ELR (cell line): ENCODE results near the gene CEND1.
"Not testable (repeated sequence)": the region's sequence is repeated elsewhere in the genome, so short reads cannot be mapped to it uniquely, and the experiment has no call there.

Source experiments
- DNase-seq: peaks from one replicate; pipeline ENCODE4 v3.0.0-alpha.2; 2015; ENCODE audit warnings: low read depth

The CEND1 gene

DNA sequence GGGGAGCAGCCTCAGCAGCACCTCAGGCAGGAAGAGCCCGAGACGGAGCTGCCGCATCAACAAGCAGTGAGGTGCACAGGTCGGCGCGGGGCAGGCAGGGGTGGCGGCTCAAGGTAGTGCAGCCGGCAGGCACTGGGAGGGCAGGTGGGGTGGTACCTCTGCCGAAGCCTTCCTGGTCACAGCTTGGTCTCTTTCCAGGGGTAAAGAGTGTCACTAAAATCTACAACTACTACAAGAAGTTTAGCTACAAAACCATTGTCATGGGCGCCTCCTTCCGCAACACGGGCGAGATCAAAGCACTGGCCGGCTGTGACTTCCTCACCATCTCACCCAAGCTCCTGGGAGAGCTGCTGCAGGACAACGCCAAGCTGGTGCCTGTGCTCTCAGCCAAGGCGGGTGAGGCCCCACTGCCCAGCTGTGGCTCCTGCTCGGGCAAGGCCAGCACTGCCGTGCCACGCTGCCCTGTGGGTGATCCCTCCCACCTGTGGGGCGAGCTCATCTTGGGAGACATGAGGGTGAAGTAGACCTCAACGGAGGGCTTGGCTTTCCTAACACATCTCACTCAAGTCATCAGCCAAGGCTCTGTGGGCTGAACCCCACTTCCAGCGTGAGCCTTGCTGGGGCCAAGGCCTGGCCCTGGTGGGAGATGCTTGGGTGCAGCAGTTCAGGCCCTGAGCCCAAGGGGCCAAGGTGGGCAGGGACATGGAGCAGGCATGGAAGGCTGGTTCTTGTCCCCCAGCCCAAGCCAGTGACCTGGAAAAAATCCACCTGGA, 26.2 kb downstream of the CEND1 start:
- no peak for DNase-seq

DNA sequence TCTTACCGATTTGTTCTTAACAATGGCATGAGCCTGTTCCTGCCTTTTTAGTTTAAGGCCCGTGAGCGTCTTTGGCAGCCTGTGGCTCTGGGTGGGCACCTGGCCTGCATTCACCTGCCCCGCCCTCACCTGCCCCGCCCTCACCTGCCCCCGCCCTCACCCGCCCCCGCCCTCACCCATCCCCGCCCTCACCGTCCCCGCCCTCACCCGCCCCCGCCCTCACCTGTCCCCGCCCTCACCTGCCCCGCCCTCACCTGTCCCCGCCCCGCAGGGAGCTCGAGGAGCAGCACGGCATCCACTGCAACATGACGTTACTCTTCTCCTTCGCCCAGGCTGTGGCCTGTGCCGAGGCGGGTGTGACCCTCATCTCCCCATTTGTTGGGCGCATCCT, 26.8 kb downstream of the CEND1 start:
- no peak for DNase-seq

DNA sequence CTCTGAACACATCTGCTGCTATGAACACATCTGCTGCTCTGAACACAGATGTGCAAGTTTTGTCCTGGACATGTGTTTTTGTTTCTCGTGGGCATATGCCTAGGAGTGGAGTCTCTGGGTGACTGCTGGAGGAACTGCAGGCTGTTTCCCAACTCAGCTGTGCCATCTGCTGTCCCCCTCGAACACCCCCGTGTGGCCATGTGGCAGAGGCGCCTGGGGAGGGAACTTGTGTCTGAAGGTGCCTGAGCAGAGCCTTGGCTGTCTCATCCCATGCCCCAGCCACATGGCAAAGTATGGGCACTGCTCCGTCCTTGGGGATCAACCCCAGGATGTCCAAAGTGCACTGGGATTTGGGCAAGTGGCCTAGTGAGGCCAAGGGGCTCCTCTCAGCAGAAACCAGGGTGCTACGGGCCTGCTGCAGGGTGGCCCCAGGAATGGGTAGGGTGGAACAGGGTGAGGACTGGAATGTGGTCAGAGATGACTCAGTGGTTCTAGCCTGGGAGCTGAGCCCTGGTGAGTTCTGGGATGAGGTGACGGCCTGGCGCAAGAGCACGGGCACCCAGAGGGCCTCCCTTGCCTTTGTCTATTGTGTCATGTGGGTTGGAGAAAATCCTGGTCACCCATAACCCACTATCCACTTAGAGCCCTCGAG, 27.3 kb downstream of the CEND1 start:
- DNase-seq = peak; percentile 94

DNA sequence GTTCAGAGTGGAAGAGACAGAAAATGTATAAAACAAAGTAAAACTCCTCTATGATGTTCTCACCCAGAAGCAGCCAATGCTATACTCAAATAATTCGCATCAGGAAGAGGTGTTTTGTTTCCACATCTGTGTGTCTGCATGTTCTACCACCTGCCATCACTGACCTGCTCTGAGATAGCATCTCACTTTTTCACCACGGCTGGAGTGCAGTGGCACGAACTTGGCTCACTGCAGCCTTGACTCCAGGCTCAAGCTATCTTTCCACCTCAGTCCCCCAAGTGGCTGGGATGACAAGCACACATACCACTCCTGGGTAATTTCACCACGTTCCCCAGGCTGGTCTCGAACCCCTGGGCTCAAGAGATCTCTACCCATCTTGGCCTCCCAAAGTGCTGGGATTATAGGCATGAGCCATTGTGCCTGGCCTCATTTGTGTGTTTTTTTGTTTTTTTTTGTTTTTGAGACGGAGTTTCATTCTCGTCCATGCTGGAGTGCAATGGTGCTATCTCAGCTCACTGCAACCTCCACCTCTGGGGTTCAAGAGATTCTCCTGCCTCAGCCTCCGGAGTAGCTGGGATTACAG, 28.3 kb downstream of the CEND1 start:
- no peak for DNase-seq

DNA sequence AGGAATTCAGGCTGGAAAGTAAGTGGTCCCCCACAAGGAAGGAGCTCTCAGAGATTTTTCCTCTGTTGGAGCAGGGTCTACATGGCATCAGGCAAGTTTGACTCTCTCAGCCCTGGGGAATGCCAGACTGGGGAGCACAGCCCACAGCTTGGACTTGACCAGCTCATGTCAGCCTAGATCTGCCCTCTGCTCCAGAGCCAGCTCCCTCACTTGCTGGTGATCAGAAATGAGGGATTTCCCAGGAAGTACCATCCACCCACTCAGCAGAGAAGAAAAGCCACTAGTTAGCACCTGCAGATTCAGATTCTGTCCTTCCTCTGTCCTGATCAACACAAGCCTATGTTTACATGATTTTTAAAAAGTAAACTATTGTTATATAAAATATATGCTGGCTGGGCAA, 29.7 kb downstream of the CEND1 start:
- no peak for DNase-seq

DNA sequence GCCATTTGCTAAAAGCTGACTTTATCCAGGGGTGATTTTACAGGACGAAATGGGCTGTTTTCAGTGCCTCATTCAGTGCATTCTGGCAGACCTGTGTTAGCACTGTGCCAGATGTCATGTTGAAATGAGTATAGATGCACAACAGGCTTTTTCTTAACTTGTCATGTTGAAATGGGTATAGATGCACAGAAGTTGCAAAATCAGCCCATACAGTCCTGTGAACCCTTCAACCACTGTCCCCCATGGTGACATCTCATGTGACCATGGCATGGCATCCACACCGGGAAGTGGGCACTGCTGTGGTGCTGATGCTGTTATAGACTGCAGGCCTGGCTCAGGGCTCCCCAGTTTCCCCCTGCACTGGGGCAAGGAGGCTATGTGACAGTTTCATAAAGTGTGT, 40.2 kb downstream of the CEND1 start:
- no peak for DNase-seq

DNA sequence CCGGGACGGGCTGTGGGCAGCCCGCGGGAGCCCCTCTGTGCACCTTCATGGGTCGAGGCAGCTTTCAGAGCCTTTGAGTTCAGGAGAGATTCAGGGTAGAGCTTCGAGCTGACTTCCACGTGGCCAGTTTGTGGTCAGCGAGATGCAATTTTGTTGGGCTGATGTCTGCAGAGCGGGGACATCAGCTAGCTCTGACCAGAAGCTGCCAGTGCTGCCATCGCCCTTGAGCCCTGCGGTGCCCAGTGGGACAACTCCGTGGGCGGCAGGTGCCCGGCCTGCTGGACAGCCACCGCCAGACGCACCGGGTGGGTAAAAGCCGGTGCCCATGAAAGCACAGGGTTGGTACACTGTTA, 41.9 kb downstream of the CEND1 start:
- DNase-seq = peak; percentile 42

DNA sequence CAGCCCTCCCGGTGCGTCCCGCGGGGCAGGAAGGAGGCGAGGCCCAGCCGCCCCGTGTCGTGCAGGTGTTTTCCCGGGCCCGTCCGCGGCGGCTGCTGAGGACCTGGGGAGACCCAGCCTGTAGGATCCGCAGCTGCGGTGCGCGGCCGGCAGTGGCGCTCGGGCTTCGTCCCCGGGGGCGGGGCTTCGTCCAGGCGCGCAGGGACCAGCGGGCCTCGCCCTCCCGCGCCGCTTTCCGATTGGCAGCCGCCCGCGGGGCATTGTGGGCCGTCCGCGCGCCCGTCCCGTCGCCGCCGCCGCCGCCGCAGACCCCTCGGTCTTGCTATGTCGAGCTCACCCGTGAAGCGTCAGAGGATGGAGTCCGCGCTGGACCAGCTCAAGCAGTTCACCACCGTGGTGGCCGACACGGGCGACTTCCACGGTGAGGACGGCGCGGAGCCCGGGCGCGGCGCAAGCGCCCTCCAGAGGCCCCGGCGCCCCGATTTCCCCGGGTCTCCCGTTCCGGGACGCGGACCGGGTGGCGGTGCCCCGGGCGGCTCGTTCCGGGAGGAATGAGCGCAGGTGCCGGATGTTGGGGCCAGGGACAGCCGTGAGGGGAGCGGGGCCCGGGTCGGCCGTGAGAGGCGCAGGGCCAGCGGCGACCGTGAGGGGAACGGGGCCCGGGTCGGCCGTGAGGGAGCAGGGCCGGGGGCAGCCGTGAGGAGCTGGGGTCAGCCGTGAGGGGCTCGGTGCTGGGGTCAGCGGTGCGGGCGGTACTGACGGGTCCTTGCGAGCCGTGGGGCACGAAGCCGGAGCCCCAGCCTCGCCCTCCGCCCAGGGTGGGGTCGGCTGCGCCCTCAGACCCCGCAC, 42.5 kb downstream of the CEND1 start, which contains the start of gene TALDO1:
TALDO1 (plus strand) TSS at position 307 of the 849 bp plus-strand sequence; CDS start at position 325, 18 bp downstream.
- peak; percentile 90 for DNase-seq

DNA sequence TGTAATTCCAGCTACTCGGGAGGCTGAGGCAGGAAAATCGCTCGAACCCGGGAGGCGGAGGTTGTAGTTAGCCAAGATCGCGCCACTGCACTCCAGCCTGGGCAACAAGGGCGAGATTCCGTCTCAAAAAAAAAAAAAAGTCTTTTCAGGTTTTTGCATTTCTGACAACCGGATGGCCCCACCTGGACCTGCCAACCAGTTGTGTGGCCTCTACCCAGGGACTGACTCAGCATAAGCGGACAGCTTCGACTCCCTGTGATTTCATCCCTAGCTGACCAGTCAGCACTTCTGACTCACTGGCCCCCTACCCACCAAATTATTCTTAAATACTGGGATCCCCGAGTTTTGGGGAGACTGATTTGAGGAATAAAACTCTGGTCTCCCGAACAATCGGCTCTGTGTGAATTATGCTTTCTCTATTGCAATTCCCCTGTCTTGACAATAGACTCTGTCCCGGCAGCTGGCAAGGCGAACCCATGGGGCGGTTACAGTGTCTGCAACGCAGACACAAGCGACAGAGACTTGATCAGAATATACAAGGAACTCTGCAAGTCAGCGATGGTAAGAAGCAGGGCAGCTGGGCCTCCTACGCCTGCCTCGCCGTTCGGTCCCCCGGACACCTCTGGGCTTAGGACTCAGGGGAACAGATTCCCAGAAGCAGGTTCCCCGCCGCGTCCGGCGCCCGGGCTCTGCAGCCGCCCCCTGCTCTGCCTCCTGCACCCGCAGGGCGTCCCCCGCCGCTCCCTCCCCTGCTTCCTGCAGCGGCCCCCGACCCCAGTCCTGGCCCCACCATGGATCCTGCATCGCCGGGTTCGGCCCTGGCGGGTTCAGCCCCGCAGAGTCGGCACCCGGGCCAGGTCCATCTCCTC, 43.4 kb downstream of the CEND1 start:
- DNase-seq = peak; percentile 45

DNA sequence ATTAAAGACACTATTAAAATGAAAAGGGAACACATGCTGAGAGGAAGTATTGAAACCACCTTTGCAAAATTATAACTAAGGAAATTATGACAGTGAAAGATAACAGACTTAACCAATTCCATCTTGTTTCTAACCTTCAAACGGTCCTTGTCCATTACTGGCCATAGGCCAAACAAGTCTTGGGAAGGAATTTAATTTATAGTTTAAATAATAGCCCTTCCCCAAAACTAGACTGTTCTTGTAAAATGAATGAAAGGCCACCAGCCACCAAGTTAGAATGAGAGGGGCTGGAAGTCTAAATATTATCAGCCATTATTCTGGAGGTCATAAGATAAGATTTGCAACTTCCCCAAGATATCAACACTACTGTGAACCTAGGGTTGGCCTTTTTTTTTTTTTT, 44.5 kb downstream of the CEND1 start:
- no peak for DNase-seq

DNA sequence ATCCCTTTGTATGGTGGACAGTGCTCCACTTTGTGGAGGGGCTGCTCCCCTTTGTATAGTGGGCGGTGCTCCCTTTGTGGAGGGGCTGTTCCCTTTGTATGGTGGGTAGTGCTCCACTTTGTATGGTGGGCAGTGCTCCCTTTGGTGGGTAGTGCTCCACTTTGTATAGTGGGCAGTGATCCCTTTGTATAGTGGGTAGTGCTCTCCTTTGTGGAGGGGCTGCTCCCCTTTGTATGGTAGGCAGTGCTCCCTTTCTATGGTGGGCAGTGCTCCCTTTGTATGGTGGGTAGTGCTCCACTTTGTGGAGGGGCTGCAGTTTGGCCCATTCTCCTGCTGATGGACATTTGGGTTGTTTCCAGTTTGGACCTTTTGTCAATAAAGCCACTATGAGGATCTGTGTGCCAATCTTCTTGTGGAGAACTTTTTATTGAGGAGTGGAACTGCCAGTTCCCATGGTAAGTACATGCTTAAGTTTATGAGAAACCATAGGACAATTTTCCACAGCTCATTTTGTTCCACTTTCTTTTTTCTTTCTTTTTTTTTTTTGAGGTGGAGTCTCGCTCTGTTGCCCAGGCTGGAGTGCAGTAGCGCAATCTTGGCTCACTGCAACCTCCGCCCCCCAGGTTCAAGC, 47.2 kb downstream of the CEND1 start:
- DNase-seq = no peak

DNA sequence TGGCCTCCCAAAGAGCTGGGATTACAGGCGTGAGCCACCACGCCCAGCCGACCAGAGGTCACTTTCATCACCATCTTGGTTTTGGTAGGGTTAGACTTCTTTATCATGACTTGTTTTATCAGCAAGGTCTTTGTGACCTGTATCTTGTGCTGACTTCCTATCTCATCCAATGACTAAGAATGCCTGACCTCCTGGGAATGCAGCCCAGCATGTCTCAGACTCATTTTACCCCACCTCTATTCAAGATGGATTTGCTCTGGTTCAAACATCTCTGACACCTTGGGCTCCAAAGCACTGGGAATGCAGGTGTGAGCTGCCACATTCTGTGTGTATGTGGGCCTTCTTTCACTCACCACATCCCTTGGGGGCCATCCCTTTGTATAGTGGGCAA, 47.7 kb downstream of the CEND1 start:
- peak; percentile 24 for DNase-seq

DNA sequence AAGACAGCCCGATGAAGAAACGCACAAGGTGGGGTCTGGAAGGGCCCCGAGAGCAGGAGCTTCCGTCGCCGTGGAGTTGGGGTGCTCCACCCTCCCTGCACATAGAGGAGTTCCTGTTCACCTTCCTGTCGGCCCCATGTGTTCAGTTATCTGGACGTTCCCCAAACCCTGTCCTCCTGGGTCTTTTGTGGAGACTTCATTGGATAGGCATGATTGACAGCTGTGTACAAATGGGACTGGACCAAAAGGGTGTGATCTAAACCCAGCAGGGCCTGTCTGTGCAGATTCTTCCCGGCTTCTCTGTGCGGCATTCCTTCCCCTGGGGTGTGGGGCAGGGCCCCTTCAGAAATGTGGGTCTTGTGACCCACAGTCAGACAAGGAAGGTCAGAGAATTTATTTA, 52.0 kb downstream of the CEND1 start:
- not testable (repeated sequence) for DNase-seq

DNA sequence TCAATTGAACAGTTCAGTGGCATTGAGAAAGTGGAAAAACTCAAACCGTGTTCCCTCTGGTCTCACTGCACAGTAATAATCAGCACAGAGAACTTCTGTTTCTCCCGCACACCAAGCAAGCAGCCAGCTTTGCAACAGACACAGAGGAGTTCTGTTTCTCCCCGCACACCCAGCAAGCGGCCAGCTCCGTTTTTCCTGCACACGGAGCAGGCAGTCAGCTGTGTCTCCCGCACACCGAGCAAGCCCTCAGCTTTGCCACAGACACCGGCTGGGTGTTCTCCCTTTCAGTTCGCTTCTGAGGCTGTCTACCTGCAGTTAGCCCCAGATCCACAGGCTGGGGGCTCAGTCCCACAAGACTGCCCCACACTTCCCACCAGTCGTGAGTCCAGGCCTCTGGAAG, 52.5 kb downstream of the CEND1 start:
- no peak for DNase-seq
